Lower leg skin (tissue), 3 donors: ENCODE measurements around the gene SLC9A9.

Experiments
- POLR2A ChIP-seq, 2 donors: fragments of 450-650 bp; IDR thresholded peaks; one replicate each; pipeline ENCODE4 v1.6.1; 2016 to 2017; ENCODE audit warnings: antibody characterized with exemption in 2 of 2, mild to moderate bottlenecking in 1 of 2, moderate library complexity in 1 of 2
- TF ChIP-seq, protein P1 (sequence below), 3 donors: fragments of 450-650 bp; IDR thresholded peaks; one replicate each; pipeline ENCODE4 v1.5.1; 2016; ENCODE audit warnings: antibody characterized with exemption in 3 of 3, mild to moderate bottlenecking in 3 of 3, moderate library complexity in 2 of 3

DNA sequence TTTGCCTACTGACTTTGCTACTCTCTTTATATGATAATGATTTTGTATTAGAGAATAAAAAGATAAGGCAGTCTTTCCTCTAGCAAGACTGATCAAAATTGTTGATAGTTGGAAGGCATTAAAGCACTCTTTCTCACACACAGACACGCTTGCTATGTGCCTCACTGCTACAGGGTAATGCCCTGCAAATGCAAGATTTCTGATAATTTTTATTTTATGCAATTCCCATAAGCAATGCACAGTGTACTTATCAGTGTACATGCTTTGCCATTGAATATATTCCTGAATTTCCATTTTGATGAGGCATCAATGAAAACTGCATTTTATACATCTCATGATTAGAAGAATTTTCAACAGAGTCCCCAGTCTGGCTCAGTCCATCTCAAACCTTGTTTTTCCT lies 465.5 kb downstream of the SLC9A9 start:
- TF ChIP-seq, protein P1, sequence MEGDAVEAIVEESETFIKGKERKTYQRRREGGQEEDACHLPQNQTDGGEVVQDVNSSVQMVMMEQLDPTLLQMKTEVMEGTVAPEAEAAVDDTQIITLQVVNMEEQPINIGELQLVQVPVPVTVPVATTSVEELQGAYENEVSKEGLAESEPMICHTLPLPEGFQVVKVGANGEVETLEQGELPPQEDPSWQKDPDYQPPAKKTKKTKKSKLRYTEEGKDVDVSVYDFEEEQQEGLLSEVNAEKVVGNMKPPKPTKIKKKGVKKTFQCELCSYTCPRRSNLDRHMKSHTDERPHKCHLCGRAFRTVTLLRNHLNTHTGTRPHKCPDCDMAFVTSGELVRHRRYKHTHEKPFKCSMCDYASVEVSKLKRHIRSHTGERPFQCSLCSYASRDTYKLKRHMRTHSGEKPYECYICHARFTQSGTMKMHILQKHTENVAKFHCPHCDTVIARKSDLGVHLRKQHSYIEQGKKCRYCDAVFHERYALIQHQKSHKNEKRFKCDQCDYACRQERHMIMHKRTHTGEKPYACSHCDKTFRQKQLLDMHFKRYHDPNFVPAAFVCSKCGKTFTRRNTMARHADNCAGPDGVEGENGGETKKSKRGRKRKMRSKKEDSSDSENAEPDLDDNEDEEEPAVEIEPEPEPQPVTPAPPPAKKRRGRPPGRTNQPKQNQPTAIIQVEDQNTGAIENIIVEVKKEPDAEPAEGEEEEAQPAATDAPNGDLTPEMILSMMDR (IDR thresholded peaks at IDR 0.05) = no peak
- TF ChIP-seq POLR2A (IDR thresholded peaks at IDR 0.05) = no peak
